NT2/D1 (cell line): ENCODE data around the gene DAAM1.

Experiments
- SUZ12 ChIP-seq: IDR thresholded peaks from 2 replicates; pipeline ENCODE4 v1.6.1; 2011; ENCODE audit not compliant: insufficient read length, insufficient read depth; ENCODE audit errors: extremely low read depth
- YY1 ChIP-seq: IDR thresholded peaks from 2 replicates; pipeline ENCODE4 v1.6.1; 2011; ENCODE audit not compliant: insufficient read length, insufficient read depth

- TF ChIP-seq SUZ12 (no peak), YY1 (no peak)
Measured at GRCh38 chr14:59175404-59175803, 13.1 kb upstream of the DAAM1 start.
